ENCODE measurements around the gene PDZRN3. TPM values are rescaled to one million over a fixed set of nuclear protein-coding genes. Genes with fewer than 3 reads are reported as not detected.

Gene PDZRN3
- total and polyA plus RNA-seq, 8 donors, result 4.5 to 10.9 (median 7.4) TPM

- no peak overlapping the region for H3K4me3 ChIP-seq
- H3K9me3 ChIP-seq, result no peaks in the 10 kb centered on the region
- no peak for ATAC-seq
- H3K27me3 ChIP-seq, result no peaks in the 10 kb centered on the region
- 94% methylated on average over 4 of the region's 4 CpGs for WGBS, 2 donors
- no peak for FAIRE-seq
- H3K27ac ChIP-seq, result no peak overlapping the region
- intact Hi-C loops (cut with DNase I), result no loop called here
- H3K4me1 ChIP-seq, result no peaks in the 10 kb centered on the region
- H3K36me3 ChIP-seq, result no peaks in the 10 kb centered on the region
- TF ChIP-seq, protein P1, sequence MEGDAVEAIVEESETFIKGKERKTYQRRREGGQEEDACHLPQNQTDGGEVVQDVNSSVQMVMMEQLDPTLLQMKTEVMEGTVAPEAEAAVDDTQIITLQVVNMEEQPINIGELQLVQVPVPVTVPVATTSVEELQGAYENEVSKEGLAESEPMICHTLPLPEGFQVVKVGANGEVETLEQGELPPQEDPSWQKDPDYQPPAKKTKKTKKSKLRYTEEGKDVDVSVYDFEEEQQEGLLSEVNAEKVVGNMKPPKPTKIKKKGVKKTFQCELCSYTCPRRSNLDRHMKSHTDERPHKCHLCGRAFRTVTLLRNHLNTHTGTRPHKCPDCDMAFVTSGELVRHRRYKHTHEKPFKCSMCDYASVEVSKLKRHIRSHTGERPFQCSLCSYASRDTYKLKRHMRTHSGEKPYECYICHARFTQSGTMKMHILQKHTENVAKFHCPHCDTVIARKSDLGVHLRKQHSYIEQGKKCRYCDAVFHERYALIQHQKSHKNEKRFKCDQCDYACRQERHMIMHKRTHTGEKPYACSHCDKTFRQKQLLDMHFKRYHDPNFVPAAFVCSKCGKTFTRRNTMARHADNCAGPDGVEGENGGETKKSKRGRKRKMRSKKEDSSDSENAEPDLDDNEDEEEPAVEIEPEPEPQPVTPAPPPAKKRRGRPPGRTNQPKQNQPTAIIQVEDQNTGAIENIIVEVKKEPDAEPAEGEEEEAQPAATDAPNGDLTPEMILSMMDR (IDR thresholded peaks at IDR 0.05), result no peak
- no peak for DNase-seq
Measured at GRCh38 chr3:73582535-73582934, 42.2 kb downstream of the PDZRN3 start.

- FAIRE-seq, result no peak
- no peak overlapping the region for H3K27ac ChIP-seq
- no peak for DNase-seq
- no peak for ATAC-seq
- TF ChIP-seq, protein P1 (IDR thresholded peaks at IDR 0.05), result no peak
- intact Hi-C loops (cut with DNase I), result no loop called here
- H3K4me3 ChIP-seq, result no peak overlapping the region
- H3K36me3 ChIP-seq, result no peaks in the 10 kb centered on the region
- no peaks in the 10 kb centered on the region for H3K27me3 ChIP-seq
- no peaks in the 10 kb centered on the region for H3K9me3 ChIP-seq
- peaks cover 0 to 4% (median 0%) of the 10 kb centered on the region in 3 donors for H3K4me1 ChIP-seq
- WGBS, 2 donors, result 96 to 99% methylated on average over 2 of the region's 2 CpGs
Measured at GRCh38 chr3:73581134-73581846, 43.5 kb downstream of the PDZRN3 start.

GRCh38 chr3:73580343-73580742, 44.4 kb downstream of the PDZRN3 start:
- H3K4me1 ChIP-seq, result peaks cover 0 to 5% (median 0%) of the 10 kb centered on the region in 3 donors
- H3K4me3 ChIP-seq, result no peak overlapping the region
- TF ChIP-seq, protein P1 (IDR thresholded peaks at IDR 0.05), result no peak
- no peaks in the 10 kb centered on the region for H3K9me3 ChIP-seq
- H3K27me3 ChIP-seq, result no peaks in the 10 kb centered on the region
- 88 to 91% methylated on average over 2 of the region's 2 CpGs for WGBS, 2 donors
- intact Hi-C loops (cut with DNase I), result no loop called here
- H3K27ac ChIP-seq, result no peak overlapping the region
- no peak for DNase-seq
- no peaks in the 10 kb centered on the region for H3K36me3 ChIP-seq
- no peak for FAIRE-seq
- peak in 3 of 4 donors; percentile 30 to 52 (median 44) for ATAC-seq

DNA sequence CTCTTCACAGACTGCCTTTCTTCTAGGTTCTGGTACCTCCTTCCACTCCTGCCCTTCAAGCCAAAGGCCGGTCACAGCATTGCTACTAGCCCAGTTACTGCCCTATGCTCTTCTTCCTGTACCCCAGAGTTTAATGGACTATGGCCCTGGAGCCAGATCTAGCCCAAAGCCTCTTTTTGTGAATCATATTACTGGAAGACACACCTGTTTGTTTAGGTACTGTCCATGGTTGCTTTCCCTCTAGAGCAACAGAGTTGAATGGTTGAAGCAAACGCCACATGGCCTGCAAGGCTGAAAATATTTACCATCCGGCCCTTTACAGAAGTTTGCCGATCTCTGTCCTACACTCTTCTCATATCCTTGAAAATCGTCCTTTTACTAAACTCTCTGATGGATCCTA, 47.0 kb downstream of the PDZRN3 start:
- no peak for FAIRE-seq
- 87 to 93% methylated on average over 5 of the region's 5 CpGs for WGBS, 2 donors

More for the DNA sequence above, 47.0 kb downstream of the PDZRN3 start:
- DNase-seq, result no peak
- TF ChIP-seq, protein P1 (IDR thresholded peaks at IDR 0.05), result no peak
- H3K9me3 ChIP-seq, result no peaks in the 10 kb centered on the region
- no peaks in the 10 kb centered on the region for H3K27me3 ChIP-seq
- peaks cover 0 to 6% (median 0%) of the 10 kb centered on the region in 3 donors for H3K4me1 ChIP-seq
- no peak overlapping the region for H3K4me3 ChIP-seq
- intact Hi-C loops (cut with DNase I), result no loop called here
- H3K36me3 ChIP-seq, result no peaks in the 10 kb centered on the region
- no peak for ATAC-seq
- H3K27ac ChIP-seq, result no peak overlapping the region

All from pancreas (tissue), 10 donors.